NB4 (cell line): ENCODE measurements around the gene MROH2B.

Experiments used
- DNase-seq: peaks from one replicate; pipeline ENCODE4 v3.0.0; 2010; ENCODE audit warnings: low read depth
- H3K4me3 ChIP-seq: one replicate; pipeline ENCODE4 v1.5.1; 2011; ENCODE audit warnings: mild to moderate bottlenecking, low read depth, low read length, moderate library complexity
- CTCF ChIP-seq: IDR thresholded peaks from one replicate; pipeline ENCODE4 v1.5.1; 2012; ENCODE audit warnings: low read depth, low read length
- MAX ChIP-seq: IDR thresholded peaks from 2 replicates; pipeline ENCODE4 v1.6.1; 2011; ENCODE audit warnings: low read depth, low read length
- MYC ChIP-seq: IDR thresholded peaks from 2 replicates; pipeline ENCODE4 v1.6.1; 2011; ENCODE audit warnings: low read depth, low read length
- POLR2A ChIP-seq: IDR thresholded peaks from 2 replicates; pipeline ENCODE4 v1.6.1; 2011; ENCODE audit warnings: mild to moderate bottlenecking; ENCODE audit not compliant: insufficient read length; ENCODE audit errors: extremely low read depth

The MROH2B gene

GRCh38 chr5:40976836-40977235, 94.3 kb downstream of the MROH2B start:
- TF ChIP-seq CTCF (no peak), MYC (no peak), MAX (no peak)
- H3K4me3 ChIP-seq: no peak overlapping the region
- no peak for DNase-seq

GRCh38 chr5:40976041-40976440, 95.1 kb downstream of the MROH2B start:
- no peak for DNase-seq
- TF ChIP-seq MYC (no peak), CTCF (no peak), MAX (no peak), POLR2A (no peak)
- H3K4me3 ChIP-seq: no peak overlapping the region

- DNase-seq: no peak
- no peak overlapping the region for H3K4me3 ChIP-seq
- TF ChIP-seq MAX: no peak
- TF ChIP-seq MYC: no peak
- TF ChIP-seq CTCF: no peak
- TF ChIP-seq POLR2A: no peak
Measured at GRCh38 chr5:40973364-40974004, 97.7 kb downstream of the MROH2B start.

- no peak overlapping the region for H3K4me3 ChIP-seq
- TF ChIP-seq MYC (no peak), POLR2A (no peak), MAX (no peak), CTCF (no peak)
- no peak for DNase-seq
Measured at GRCh38 chr5:40972434-40972833, 98.7 kb downstream of the MROH2B start.

GRCh38 chr5:40962207-40962955, 108.8 kb downstream of the MROH2B start:
- no peak for TF ChIP-seq MYC
- no peak overlapping the region for H3K4me3 ChIP-seq
- DNase-seq: no peak

- TF ChIP-seq MYC (no peak), MAX (no peak), CTCF (no peak), POLR2A (no peak)
- no peak for DNase-seq
- no peak overlapping the region for H3K4me3 ChIP-seq
Measured at GRCh38 chr5:40960037-40960436, 111.1 kb downstream of the MROH2B start.
